H9 (cell line): ENCODE results near the gene COX11. TPM values are rescaled to one million over a fixed set of nuclear protein-coding genes. Genes with fewer than 3 reads are reported as not detected.

Source experiments
- DNase-seq: peaks from one replicate; pipeline ENCODE4 v3.0.0-alpha.2; 2017
- H2AFZ ChIP-seq: one replicate; pipeline ENCODE4 v1.6.1; 2013; ENCODE audit warnings: mild to moderate bottlenecking, low read length, control low read depth, moderate library complexity
- H2AK5ac ChIP-seq: 2 replicates; pipeline ENCODE4 v1.6.1; 2013; ENCODE audit warnings: low read length, control low read depth, mixed read lengths; ENCODE audit not compliant: insufficient read length
- H2BK120ac ChIP-seq: one replicate; pipeline ENCODE4 v1.6.1; 2013; ENCODE audit warnings: low read depth, mild to moderate bottlenecking, low read length, control low read depth, inconsistent platforms; ENCODE audit not compliant: poor library complexity, severe bottlenecking
- H2BK12ac ChIP-seq: 2 replicates; pipeline ENCODE4 v1.6.1; 2013; ENCODE audit warnings: low read length, control low read depth, mixed read lengths, low read depth; ENCODE audit not compliant: insufficient read length
- H2BK15ac ChIP-seq: 2 replicates; pipeline ENCODE4 v1.6.1; 2013; ENCODE audit warnings: low read depth, low read length, control low read depth
- H2BK20ac ChIP-seq: one replicate; pipeline ENCODE4 v1.6.1; 2013; ENCODE audit warnings: low read depth, mild to moderate bottlenecking, low read length, control low read depth, inconsistent platforms; ENCODE audit not compliant: poor library complexity, severe bottlenecking
- H2BK5ac ChIP-seq: 2 replicates; pipeline ENCODE4 v1.6.1; 2013; ENCODE audit warnings: low read length, control low read depth, mixed read lengths; ENCODE audit not compliant: insufficient read length
- H3K14ac ChIP-seq: 2 replicates; pipeline ENCODE4 v1.6.1; 2013; ENCODE audit warnings: low read length, control low read depth; ENCODE audit not compliant: insufficient read depth
- H3K18ac ChIP-seq: 2 replicates; pipeline ENCODE4 v1.6.1; 2013; ENCODE audit warnings: low read depth, mild to moderate bottlenecking, mixed read lengths, low read length, control low read depth; ENCODE audit not compliant: insufficient read length
- H3K23ac ChIP-seq: 2 replicates; pipeline ENCODE4 v1.6.1; 2013; ENCODE audit warnings: low read length, control low read depth, mixed read lengths, low read depth; ENCODE audit not compliant: insufficient read length
- H3K23me2 ChIP-seq: 2 replicates; pipeline ENCODE4 v1.6.1; 2013; ENCODE audit warnings: low read depth, mild to moderate bottlenecking, mixed read lengths, low read length, control low read depth; ENCODE audit not compliant: insufficient read length, poor library complexity, severe bottlenecking
- H3K27ac ChIP-seq: 2 replicates; pipeline ENCODE4 v1.5.1; 2013; ENCODE audit warnings: low read length, control low read depth, mixed read lengths, low read depth; ENCODE audit not compliant: insufficient read length
- H3K27me3 ChIP-seq: 2 replicates; pipeline ENCODE4 v1.6.1; 2013; ENCODE audit warnings: low read length, control low read depth, inconsistent platforms; ENCODE audit not compliant: insufficient read depth
- H3K4ac ChIP-seq: 2 replicates; pipeline ENCODE4 v1.6.1; 2013; ENCODE audit warnings: low read depth, mild to moderate bottlenecking, control low read depth, inconsistent platforms, low read length, moderate library complexity
- H3K4me1 ChIP-seq: 2 replicates; pipeline ENCODE4 v1.6.1; 2013; ENCODE audit warnings: low read length, control low read depth, inconsistent platforms; ENCODE audit not compliant: insufficient read depth
- H3K4me2 ChIP-seq: 2 replicates; pipeline ENCODE4 v1.6.1; 2013; ENCODE audit warnings: low read length, control low read depth, mixed read lengths; ENCODE audit not compliant: insufficient read length, insufficient read depth
- H3K56ac ChIP-seq: 2 replicates; pipeline ENCODE4 v1.6.1; 2013; ENCODE audit warnings: low read depth, mild to moderate bottlenecking, mixed read lengths, low read length, control low read depth; ENCODE audit not compliant: insufficient read length
- H3K79me1 ChIP-seq: 2 replicates; pipeline ENCODE4 v1.6.1; 2013; ENCODE audit warnings: low read depth, mild to moderate bottlenecking, moderate library complexity, low read length, control low read depth, inconsistent platforms; ENCODE audit not compliant: insufficient read depth, poor library complexity, severe bottlenecking
- H3K79me2 ChIP-seq: 2 replicates; pipeline ENCODE4 v1.6.1; 2013; ENCODE audit warnings: low read length, control low read depth, inconsistent platforms; ENCODE audit not compliant: insufficient read depth
- H3K9ac ChIP-seq: 2 replicates; pipeline ENCODE4 v1.6.1; 2013; ENCODE audit warnings: low read length, control low read depth, mixed read lengths; ENCODE audit not compliant: insufficient read length; ENCODE audit errors: extremely low read depth
- H3K9me3 ChIP-seq: one replicate; pipeline ENCODE4 v1.6.1; 2013; ENCODE audit warnings: low read depth, low read length, inconsistent platforms; ENCODE audit not compliant: control insufficient read depth
- H3T11ph ChIP-seq: one replicate; pipeline ENCODE4 v1.6.1; 2013; ENCODE audit warnings: mild to moderate bottlenecking, low read length, control low read depth, inconsistent platforms
- H4K20me1 ChIP-seq: one replicate; pipeline ENCODE4 v1.6.1; 2013; ENCODE audit not compliant: control insufficient read depth, insufficient read length, insufficient read depth
- H4K5ac ChIP-seq: 2 replicates; pipeline ENCODE4 v1.6.1; 2013; ENCODE audit warnings: low read depth, mild to moderate bottlenecking, mixed read lengths, low read length, control low read depth; ENCODE audit not compliant: insufficient read length
- H4K8ac ChIP-seq: replicated peaks from 2 replicates; pipeline ENCODE4 v1.6.1; 2013; ENCODE audit warnings: low read length, control low read depth, mixed read lengths, low read depth; ENCODE audit not compliant: insufficient read length
- H4K91ac ChIP-seq: 2 replicates; pipeline ENCODE4 v1.6.1; 2013; ENCODE audit warnings: low read depth, mild to moderate bottlenecking, moderate library complexity, mixed read lengths, low read length, control low read depth; ENCODE audit not compliant: insufficient read length
- H3K27ac Mint-ChIP-seq, 3 experiments: 2 replicates in 2 of 3; 3 replicates in 1 of 3; pipeline ENCODE4 v1.8.0; 2020 to 2021; ENCODE audit warnings: mixed read lengths in 3 of 3, mild to moderate bottlenecking in 1 of 3, moderate library complexity in 1 of 3
- H3K27me3 Mint-ChIP-seq: 2 replicates; pipeline ENCODE4 v1.8.0; 2021; ENCODE audit warnings: low read depth, mild to moderate bottlenecking, moderate library complexity, mixed read lengths
- H3K36me3 Mint-ChIP-seq, 3 experiments: 2 replicates in 2 of 3; 3 replicates in 1 of 3; pipeline ENCODE4 v1.8.0; 2020 to 2021; ENCODE audit warnings: low read depth in 3 of 3, mixed read lengths in 3 of 3; ENCODE audit not compliant: insufficient read depth in 1 of 3
- H3K4me1 Mint-ChIP-seq, 2 experiments: 2 replicates each; pipeline ENCODE4 v1.8.0; 2020; ENCODE audit warnings: mixed read lengths in 2 of 2
- H3K4me3 Mint-ChIP-seq, 2 experiments: 2 replicates in 1 of 2; 3 replicates in 1 of 2; pipeline ENCODE4 v1.8.0; 2020 to 2021; ENCODE audit warnings: mild to moderate bottlenecking in 2 of 2, mixed read lengths in 2 of 2, moderate library complexity in 1 of 2
- H3K9me3 Mint-ChIP-seq, 2 experiments: 2 replicates in 1 of 2; 3 replicates in 1 of 2; pipeline ENCODE4 v1.8.0; 2020; ENCODE audit warnings: mild to moderate bottlenecking in 2 of 2, mixed read lengths in 2 of 2, moderate library complexity in 1 of 2
- CTCF ChIP-seq: fragments of 200-600 bp; sonication (generic); conservative IDR thresholded peaks from 3 replicates; pipeline ENCODE4 v1.8.0; 2021; ENCODE audit warnings: antibody characterized with exemption, mild to moderate bottlenecking
- WGBS: extraction: QIAGEN DNeasy Blood & Tissue Kit; methylation state at CpG from one replicate; pipeline ENCODE4 v1.1.7; 2013; ENCODE audit warnings: missing lambda C conversion rate, low lambda C conversion rate, mixed read lengths; ENCODE audit not compliant: insufficient read length; ENCODE audit errors: extremely low coverage; 5-methylcytosine and 5-hydroxymethylcytosine counted together
- total RNA-seq: library from RNA; stranded (reverse); gene quantifications from 2 replicates; pipeline ENCODE4 v1.2.1, GENCODE V29; 2021

The COX11 gene
- total RNA-seq, 1 experiment from 2014 or later, result 76.1 TPM

GRCh38 chr17:54971901-54972300 is 3.4 kb upstream of the COX11 start:
- Histone ChIP-seq H2BK5ac (no peak overlapping the region), H2AFZ (no peak overlapping the region), H3K23ac (no peak overlapping the region), H2BK15ac (no peak overlapping the region), H4K91ac (no peak overlapping the region), H3K9ac (no peak overlapping the region), H4K8ac (no peak overlapping the region), H3K4me1 (no peaks in the 10 kb centered on the region; the same call in 1 of the 2 replicates), H3K9me3 (no peaks in the 10 kb centered on the region), H3K23me2 (peaks cover 7% of the 10 kb centered on the region), H2BK20ac (no peak overlapping the region), H3T11ph (no peak overlapping the region), H2BK12ac (no peak overlapping the region), H3K18ac (no peak overlapping the region), H2BK120ac (no peak overlapping the region), H3K4me2 (no peak overlapping the region), H3K14ac (no peak overlapping the region), H4K5ac (no peak overlapping the region), H3K79me1 (no peaks in the 10 kb centered on the region), H3K56ac (no peak overlapping the region), H3K27ac (no peak overlapping the region), H4K20me1 (no peaks in the 10 kb centered on the region), H3K79me2 (peaks cover 12% of the 10 kb centered on the region; the same call in 1 of the 2 replicates), H2AK5ac (no peak overlapping the region), H3K4ac (no peak overlapping the region), H3K27me3 (no peaks in the 10 kb centered on the region)
- Mint-ChIP-seq H3K9me3 (peaks cover 0 to 8% of the 10 kb centered on the region in 2 experiments; a peak in 2 of 5 replicates), H3K36me3 (peaks cover 2 to 12% (median 10%) of the 10 kb centered on the region in 3 experiments; a peak in 6 of 7 replicates), H3K4me1 (peaks cover 3 to 5% of the 10 kb centered on the region in 2 experiments), H3K27ac (no peak overlapping the region), H3K27me3 (no peaks in the 10 kb centered on the region), H3K4me3 (no peak overlapping the region)
- TF ChIP-seq CTCF, result no peak
- DNase-seq, result no peak
- no CpG with 5 or more reads among the region's 3 CpGs for WGBS
